Activated B cell treated with CpG ODN at 0.5 μM for 24 hours (primary cell): ENCODE results near the gene PRMT7. TPM values are rescaled to one million over a fixed set of nuclear protein-coding genes. Genes with fewer than 3 reads are reported as not detected.

ENCODE experiments used
- ATAC-seq: fragments of 200-7000 bp; cut with Tn5 transposase; one replicate; pipeline ENCODE4 v1.10.0; 2021; ENCODE audit warnings: low read depth, mild to moderate bottlenecking, moderate library complexity
- CTCF ChIA-PET: fragments of 350-600 bp; sonication (Branson Sonifier 250); formaldehyde crosslinking; loops from one replicate; lab custom pipeline; 2021; ENCODE audit warnings: antibody characterized with exemption; lab: Charles Lee
- POLR2A ChIA-PET: fragments of 350-600 bp; sonication (Branson Sonifier 250); formaldehyde crosslinking; loops from one replicate; lab custom pipeline; 2021; ENCODE audit warnings: antibody characterized with exemption; lab: Charles Lee
- DNase-seq: peaks from one replicate; pipeline ENCODE4 v3.0.0; 2022
- H3K27ac Mint-ChIP-seq: one replicate; pipeline ENCODE4 v1.8.0; 2020; ENCODE audit warnings: mixed read lengths
- H3K27me3 Mint-ChIP-seq: one replicate; pipeline ENCODE4 v1.8.0; 2021; ENCODE audit warnings: mixed read lengths
- H3K36me3 Mint-ChIP-seq: one replicate; pipeline ENCODE4 v1.8.0; 2021; ENCODE audit warnings: low read depth, mixed read lengths
- H3K4me1 Mint-ChIP-seq: one replicate; pipeline ENCODE4 v1.8.0; 2021; ENCODE audit warnings: mixed read lengths
- H3K4me3 Mint-ChIP-seq: one replicate; pipeline ENCODE4 v1.8.0; 2020; ENCODE audit warnings: mild to moderate bottlenecking, mixed read lengths
- H3K9me3 Mint-ChIP-seq: one replicate; pipeline ENCODE4 v1.8.0; 2020; ENCODE audit warnings: mixed read lengths
- CTCF ChIP-seq: fragments of 200-600 bp; IDR thresholded peaks from one replicate; pipeline ENCODE4 v1.8.0; 2022; ENCODE audit warnings: antibody characterized with exemption, mild to moderate bottlenecking
- intact Hi-C: fragments of 100-400 bp; cut with micrococcal nuclease; formaldehyde crosslinking; loops from one replicate; pipeline ENCODE4 v1.15.1; 2024
- total RNA-seq: library from RNA; stranded (reverse); gene quantifications from 2 replicates; pipeline ENCODE4 v1.2.3, GENCODE V29; 2022

The PRMT7 gene
- total RNA-seq, 1 donor from 2014 or later = 50.3 TPM

- no peak for ATAC-seq
- DNase-seq = no peak
- H3K9me3 Mint-ChIP-seq = no peaks in the 10 kb centered on the region
- no peak overlapping the region for H3K27ac Mint-ChIP-seq
- H3K36me3 Mint-ChIP-seq = peaks cover 47% of the 10 kb centered on the region
- TF ChIP-seq CTCF = no peak
- POLR2A ChIA-PET = interaction anchor here (0.7 to 1.0 kb wide), 2 partner anchors 26 to 47 kb away, joined by 3 read pairs; partner anchors contain the start of genes PRMT7 and SLC7A6OS
- CTCF ChIA-PET = no interaction called here
- H3K4me3 Mint-ChIP-seq = no peak overlapping the region
- peaks cover 17% of the 10 kb centered on the region for H3K4me1 Mint-ChIP-seq
- intact Hi-C loops = no loop called here
- H3K27me3 Mint-ChIP-seq = no peaks in the 10 kb centered on the region
These were observed 47.1 kb downstream of the PRMT7 start for GRCh38 chr16:68357923-68358322.

DNA sequence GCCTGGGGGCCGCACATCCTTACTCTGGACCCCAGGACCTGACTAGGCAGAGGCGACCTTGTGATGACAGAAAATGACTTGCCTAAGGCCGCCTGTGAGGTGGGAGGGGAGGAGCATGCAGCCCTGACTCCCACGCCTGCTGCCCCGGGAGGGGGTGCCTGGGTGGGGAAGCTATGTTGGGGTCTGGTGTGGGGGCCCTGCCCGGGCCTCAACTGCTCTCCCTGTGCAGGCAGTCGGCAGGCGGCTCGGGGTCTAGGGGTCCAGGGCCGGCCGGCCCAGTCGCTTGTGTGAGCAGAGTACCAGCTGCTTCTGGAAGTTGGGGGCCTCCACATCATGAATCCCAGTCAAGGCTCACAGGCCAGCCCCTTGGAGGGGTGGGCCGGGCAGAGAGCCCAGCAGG, 48.1 kb downstream of the PRMT7 start:
- no peaks in the 10 kb centered on the region for H3K27me3 Mint-ChIP-seq
- H3K9me3 Mint-ChIP-seq = no peaks in the 10 kb centered on the region
- ATAC-seq = no peak
- no peak for DNase-seq
- intact Hi-C loops = no loop called here
- H3K4me1 Mint-ChIP-seq = peaks cover 17% of the 10 kb centered on the region
- CTCF ChIA-PET = interaction anchor here (2.1 kb wide), 1 partner anchor 97 kb away, joined by 5 read pairs; no protein-coding TSS in a partner anchor
- H3K36me3 Mint-ChIP-seq = peaks cover 37% of the 10 kb centered on the region
- H3K27ac Mint-ChIP-seq = no peak overlapping the region
- TF ChIP-seq CTCF = no peak
- no peak overlapping the region for H3K4me3 Mint-ChIP-seq
- POLR2A ChIA-PET = no interaction called here

- H3K9me3 Mint-ChIP-seq = no peaks in the 10 kb centered on the region
- TF ChIP-seq CTCF = no peak
- CTCF ChIA-PET = interaction anchor here (2.1 kb wide), 1 partner anchor 97 kb away, joined by 5 read pairs; no protein-coding TSS in a partner anchor
- DNase-seq (no peak), ATAC-seq (no peak)
- POLR2A ChIA-PET = no interaction called here
- H3K27me3 Mint-ChIP-seq = no peaks in the 10 kb centered on the region
- peaks cover 19% of the 10 kb centered on the region for H3K4me1 Mint-ChIP-seq
- H3K36me3 Mint-ChIP-seq = peaks cover 31% of the 10 kb centered on the region
- intact Hi-C loops = no loop called here
- no peak overlapping the region for H3K27ac Mint-ChIP-seq
- H3K4me3 Mint-ChIP-seq = no peak overlapping the region
These were observed 48.8 kb downstream of the PRMT7 start for GRCh38 chr16:68359398-68360191.

DNA sequence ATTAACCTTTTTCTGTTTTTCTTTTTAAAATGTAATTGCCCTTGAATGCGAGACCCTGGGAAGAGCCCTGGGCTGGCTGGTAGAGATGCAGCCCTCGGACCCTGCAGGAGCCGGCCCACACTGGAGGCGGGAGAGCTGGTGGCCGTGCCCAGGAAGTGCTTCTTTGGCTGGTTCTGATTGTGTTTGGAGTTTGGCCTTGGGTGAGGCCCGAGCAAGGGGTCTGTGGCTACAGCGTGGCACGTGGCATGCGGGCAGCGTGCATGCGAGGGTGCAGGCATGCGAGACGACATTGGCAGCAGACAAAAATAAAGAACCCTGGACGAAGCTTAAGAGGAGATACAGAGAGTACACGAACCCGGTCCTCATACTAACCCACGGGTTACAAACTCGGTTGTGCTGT, 49.7 kb downstream of the PRMT7 start:
- peaks cover 22% of the 10 kb centered on the region for H3K36me3 Mint-ChIP-seq
- no peak for TF ChIP-seq CTCF
- intact Hi-C loops = no loop called here
- H3K27me3 Mint-ChIP-seq = no peaks in the 10 kb centered on the region
- DNase-seq (no peak), ATAC-seq (no peak)
- no peak overlapping the region for H3K4me3 Mint-ChIP-seq
- H3K9me3 Mint-ChIP-seq = no peaks in the 10 kb centered on the region
- CTCF ChIA-PET = interaction anchor here (2.1 kb wide), 1 partner anchor 98 kb away, joined by 5 read pairs; no protein-coding TSS in a partner anchor
- POLR2A ChIA-PET = interaction anchor here (1.2 kb wide), 1 partner anchor 134 kb away, joined by 5 read pairs; no protein-coding TSS in a partner anchor
- H3K4me1 Mint-ChIP-seq = peaks cover 25% of the 10 kb centered on the region
- H3K27ac Mint-ChIP-seq = no peak overlapping the region

- Mint-ChIP-seq H3K4me3 (no peak overlapping the region), H3K27ac (no peak overlapping the region), H3K27me3 (no peaks in the 10 kb centered on the region), H3K36me3 (peaks cover 21% of the 10 kb centered on the region), H3K4me1 (peaks cover 25% of the 10 kb centered on the region), H3K9me3 (no peaks in the 10 kb centered on the region)
- DNase-seq (no peak), ATAC-seq (no peak)
- no peak for TF ChIP-seq CTCF
- ChIA-PET CTCF (interaction anchor here (2.1 kb wide), 1 partner anchor 99 kb away, joined by 5 read pairs; no protein-coding TSS in a partner anchor), POLR2A (interaction anchor here (1.2 kb wide), 1 partner anchor 134 kb away, joined by 5 read pairs; no protein-coding TSS in a partner anchor)
- intact Hi-C loops = no loop called here
These were observed 50.1 kb downstream of the PRMT7 start for GRCh38 chr16:68360956-68361355.
